Hepatic stellate cell (primary cell): ENCODE measurements around the gene PNKP.

Experiments
- DNase-seq: peaks from one replicate; pipeline ENCODE4 v3.0.0; 2011; ENCODE audit warnings: low spot score

Gene PNKP

GRCh38 chr19:49866933-49867782 lies at the start of gene PNKP:
Gene PNKP, minus strand, starts transcription at chr19:49867576. Its CDS starts 372 bp downstream, at chr19:49867204.
- peak; percentile 97 for DNase-seq

- DNase-seq: no peak
These were observed 47.9 kb upstream of the PNKP start for GRCh38 chr19:49915271-49915670.

DNA sequence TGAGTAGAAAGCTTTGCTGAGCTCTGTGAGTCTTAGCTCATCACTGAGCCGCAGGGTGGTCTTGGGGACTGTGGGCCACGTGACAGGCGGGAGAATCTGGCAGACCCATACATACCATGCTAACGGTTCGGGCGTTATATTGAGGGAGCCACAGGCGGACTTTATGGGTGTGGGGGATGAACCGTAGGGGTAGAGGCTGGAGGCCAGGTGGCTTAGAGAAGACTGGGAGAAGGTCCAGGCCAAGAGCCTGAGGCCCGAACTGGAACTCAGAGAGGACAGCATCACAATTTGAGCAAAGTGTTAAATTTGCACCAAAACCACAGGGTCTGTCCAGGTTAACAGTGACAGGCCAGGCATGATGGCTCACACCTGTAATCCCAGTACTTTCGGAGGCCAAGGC lies 46.3 kb upstream of the PNKP start:
- no peak for DNase-seq

DNA sequence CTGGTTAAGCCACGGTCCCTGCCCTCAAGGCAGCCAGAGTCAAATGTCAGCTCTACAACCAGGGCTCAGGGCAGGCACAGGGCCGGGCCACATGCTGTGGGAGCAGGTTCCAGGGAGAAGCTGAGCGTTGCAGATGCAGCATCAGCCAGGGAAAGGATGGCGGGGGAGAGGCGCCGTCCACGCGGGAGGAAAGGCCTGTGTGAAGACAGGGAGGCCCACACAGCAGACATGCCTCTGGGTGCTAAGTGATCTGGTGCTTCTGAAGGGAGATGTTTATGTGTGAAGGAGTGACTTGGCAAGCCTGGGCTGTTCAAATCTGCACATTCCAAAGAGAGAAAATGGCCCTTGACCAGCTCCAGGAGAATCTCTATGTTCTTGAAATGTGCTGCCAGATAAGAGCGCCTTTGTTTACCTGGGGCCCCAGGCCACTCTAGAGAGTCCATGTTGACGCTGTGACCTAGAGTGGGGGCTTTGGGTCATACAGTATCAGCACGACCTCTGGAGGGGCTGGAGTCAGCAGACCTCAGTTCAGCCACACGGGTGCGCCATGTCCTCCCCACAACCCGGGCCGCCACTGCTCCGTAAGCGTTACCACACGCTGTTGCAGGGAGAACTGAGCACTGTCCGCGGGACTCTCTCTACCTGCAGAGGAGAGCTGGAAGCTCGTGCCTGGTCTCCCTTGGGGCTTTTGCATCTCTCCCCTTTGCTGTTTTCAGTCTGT lies 45.7 kb upstream of the PNKP start:
- no peak for DNase-seq

- DNase-seq: no peak
These were observed 44.2 kb upstream of the PNKP start for GRCh38 chr19:49911381-49912145.

- no peak for DNase-seq
These were observed 42.8 kb upstream of the PNKP start for GRCh38 chr19:49910179-49910578.

GRCh38 chr19:49908480-49909420 lies 41.4 kb upstream of the PNKP start:
- DNase-seq: no peak

DNA sequence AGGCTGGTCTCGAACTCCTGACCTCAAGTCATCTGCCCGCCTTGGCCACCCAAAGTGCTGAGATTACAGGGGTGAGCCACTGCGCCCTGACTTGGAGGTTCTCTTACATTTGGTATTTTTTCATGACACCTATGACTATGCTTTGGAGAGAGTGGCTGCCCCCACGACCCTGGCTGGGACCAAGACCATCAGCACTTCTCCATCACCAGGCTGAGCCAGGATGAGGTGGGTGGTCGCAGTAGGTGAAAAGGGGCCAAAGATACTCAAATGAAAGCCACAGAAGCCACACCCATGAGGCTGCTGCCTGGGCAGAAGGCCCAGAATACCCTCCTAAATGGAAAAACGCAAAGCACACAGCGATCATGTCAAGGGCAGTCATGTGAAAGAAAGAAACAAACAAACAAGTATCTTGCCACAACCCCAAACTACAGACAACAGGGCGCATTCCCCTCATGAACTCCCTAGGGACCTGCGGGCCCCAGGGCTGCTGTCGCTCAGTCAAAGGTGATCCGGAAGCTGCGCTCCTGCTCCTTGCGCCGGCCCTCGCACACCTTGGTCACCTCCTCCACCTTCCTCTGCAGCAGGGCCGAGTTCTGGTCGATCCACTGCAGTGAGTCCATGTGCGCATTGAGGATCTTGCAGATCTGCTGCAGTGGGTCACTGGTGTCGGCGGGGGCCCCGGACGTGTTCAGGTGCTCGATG lies 40.5 kb upstream of the PNKP start:
- DNase-seq: no peak

- no peak for DNase-seq
These were observed 39.6 kb upstream of the PNKP start for GRCh38 chr19:49906879-49907564.

DNA sequence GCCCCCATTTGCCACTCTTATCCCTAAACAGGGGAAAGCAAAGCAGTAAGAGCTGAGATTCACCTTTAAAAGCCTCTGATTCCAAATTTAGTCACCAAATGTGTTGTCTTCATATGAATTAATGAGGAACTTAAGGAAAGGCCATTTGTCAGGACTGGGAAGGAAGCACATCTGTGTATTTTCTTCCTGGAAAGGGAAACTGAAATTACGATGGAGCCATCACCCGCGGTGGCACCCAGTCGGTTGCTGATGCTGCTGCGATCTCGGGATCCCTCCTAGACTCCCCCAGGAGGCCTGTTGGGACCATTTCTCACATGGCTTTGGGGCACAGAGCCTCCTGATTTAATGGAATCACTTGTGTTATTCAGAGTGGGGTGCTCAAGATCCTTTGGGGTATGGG lies 36.8 kb upstream of the PNKP start:
- no peak for DNase-seq

DNA sequence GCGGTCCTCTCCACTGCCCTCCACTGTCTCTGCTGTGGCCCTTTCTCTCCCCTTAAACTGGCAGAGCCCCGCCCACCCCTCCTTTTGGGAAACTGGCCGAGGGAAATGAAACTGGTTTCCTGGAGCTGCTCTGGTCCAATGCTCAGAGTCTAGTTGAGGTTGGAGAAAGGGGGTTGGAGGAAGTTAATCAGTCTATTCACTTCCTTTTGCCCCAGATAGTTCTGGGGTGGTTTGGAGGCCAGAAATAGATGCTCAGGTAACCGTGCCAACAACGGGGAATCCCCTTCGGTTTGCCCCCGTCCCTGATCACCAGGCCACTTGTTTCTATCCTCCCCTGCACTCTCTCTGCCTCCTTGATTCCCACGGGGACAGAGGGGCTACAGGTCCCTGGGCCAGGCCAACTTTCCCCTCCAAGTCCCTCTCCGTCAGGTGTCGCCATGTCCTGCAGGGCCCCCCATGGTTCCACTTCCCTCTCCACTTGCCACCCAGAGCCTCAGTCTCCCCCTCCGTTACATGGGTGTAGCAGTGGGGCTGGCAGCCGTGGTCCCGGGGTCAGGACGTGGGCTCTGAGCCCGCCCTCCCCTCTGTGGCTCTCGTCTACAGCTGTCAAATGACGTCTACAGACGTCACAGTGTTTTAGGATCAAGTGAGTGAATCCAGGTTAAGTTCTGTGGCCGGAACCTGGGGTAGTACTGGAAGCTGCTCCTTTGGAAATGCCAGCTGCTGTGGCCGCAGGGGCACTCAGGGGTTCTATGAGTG lies 29.7 kb upstream of the PNKP start, which contains the start of gene IL4I1:
Gene IL4I1, minus strand, starts transcription at position 25 of the 759 bp plus-strand sequence. CDS start 727 bp downstream, outside the sequence.
- DNase-seq: peak; percentile 48

DNA sequence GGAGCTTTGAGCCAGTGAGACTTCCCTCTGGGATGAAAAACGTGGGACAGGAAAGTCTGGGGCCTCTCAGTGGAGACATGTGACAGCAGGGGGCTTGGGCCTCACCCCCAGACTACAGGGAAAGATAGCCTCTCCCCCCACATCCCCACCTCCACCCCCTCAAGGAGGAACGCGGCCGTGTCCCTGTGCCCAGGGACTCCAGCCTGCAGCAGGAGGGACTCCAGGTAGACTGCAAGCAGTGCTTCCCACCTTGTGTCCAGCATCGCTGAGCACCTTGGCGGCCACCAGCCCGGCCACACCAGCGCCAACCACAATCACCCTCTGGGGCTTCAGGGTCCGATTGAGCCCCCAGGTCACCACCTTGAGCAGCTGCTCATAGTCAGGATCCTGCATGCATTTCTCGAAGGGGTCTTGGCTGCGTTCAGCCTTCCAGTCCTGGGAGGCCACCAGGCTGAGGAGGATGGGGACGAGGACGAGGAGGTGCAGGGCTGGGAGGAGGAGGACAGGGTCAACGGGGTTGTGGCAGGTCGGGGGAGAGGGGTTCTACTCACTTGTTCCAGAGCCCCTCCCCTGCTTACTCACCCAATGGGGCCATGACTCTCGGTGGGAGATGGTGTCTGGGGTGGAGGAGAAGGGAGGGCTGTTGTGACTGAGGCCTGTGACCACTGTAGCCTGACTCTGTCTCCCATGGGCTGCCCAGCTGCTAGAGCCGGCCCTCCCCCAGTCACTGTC lies 28.4 kb upstream of the PNKP start:
- DNase-seq: no peak

DNA sequence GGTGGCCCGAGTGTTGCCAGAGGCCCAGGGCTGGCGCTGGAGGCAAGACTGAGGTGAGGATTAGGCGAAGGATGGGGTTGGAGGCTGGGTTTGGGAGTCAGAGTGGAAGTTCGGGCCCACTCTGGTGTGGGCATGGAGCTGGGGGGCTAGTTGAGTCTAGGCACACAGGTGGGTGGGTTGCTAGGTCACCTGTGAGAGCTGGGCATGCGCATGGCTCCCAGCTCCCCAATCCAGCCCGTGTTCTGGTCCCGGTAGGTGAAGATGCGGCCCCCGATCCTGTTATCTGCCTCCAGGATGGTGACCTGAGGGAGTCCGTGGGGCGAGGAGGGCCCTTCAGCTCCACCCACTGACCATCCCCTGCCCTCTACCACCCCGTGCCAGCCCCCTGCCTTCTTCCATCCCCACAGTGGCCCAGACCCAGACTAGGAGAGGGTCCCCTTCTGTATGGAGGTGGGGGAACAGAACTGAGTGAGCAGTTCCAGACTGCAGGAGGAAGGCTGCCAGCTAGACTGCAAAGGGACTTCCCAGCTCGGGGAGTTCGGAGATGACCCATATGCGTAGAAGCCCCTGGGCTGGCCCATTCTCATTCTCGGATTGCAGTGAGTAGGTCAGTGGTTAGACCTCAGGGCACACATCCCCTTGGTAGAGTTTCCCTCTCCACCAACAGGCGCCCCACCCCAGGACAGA lies 27.6 kb upstream of the PNKP start:
- no peak for DNase-seq

- no peak for DNase-seq
These were observed 26.8 kb upstream of the PNKP start for GRCh38 chr19:49894011-49894664.

- no peak for DNase-seq
These were observed 25.3 kb upstream of the PNKP start for GRCh38 chr19:49892716-49893115.

DNA sequence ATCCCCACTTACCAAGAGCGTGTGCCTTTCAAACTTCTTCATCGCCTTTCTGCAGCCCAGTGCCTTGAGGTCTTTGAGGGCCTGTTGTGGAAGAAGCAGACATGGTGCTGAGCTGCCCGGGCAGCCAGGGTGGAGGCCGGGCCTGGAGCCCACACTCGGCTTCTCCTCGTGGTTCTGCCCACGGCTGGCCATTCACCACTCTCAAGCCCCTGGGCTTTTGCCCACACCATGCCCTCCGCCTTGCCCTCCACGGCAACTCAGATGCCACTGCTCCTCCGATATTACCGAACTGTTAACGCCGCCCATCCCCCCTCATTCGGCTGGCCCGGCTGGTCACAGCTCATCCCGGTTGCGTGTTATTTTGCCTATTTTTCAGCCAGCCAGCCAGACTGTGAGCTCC lies 24.0 kb upstream of the PNKP start:
- DNase-seq: no peak
